A549 (cell line): Measurements from ENCODE around the gene URI1. TPM values are rescaled to one million over a fixed set of nuclear protein-coding genes. Genes with fewer than 3 reads are reported as not detected.

Source experiments
- ATAC-seq, 2 experiments: fragments of 200-7000 bp in 1 of 2; fragments of >200 bp in 1 of 2; cut with Nextera tagmentation in 1 of 2; cut with Tn5 transposase in 1 of 2; 3 replicates each; pipeline versions ENCODE4 v1.8.0 to v1.9.1; 2018 to 2020; ENCODE audit warnings: mild to moderate bottlenecking in 1 of 2, moderate library complexity in 1 of 2
- CTCF ChIA-PET: fragments of 300-600 bp; sonication (Branson Sonifier 250); formaldehyde crosslinking; extraction: SDS; loops from one replicate; lab custom pipeline; 2021; ENCODE audit warnings: antibody characterized with exemption, inconsistent platforms; lab: Yijun Ruan, JAX
- POLR2A ChIA-PET: fragments of 350-600 bp; formaldehyde crosslinking; extraction: SDS; loops from one replicate; lab custom pipeline; 2021; ENCODE audit warnings: antibody characterized with exemption, inconsistent platforms; lab: Yijun Ruan, JAX
- DNase-seq, 2 experiments: peaks; one replicate each; pipeline versions ENCODE4 v3.0.0 to v3.0.0-alpha.2; 2011 to 2016; ENCODE audit warnings: low read depth in 1 of 2, low spot score in 1 of 2
- FAIRE-seq: peaks from 2 replicates; lab custom pipeline; 2011; peaks lifted over from hg19 to GRCh38; lab: Jason Lieb, UNC
- H3K27ac ChIP-seq, 2 experiments: fragments of >200 bp; sonication (Bioruptor Twin); formaldehyde crosslinking; 3 replicates each; pipeline ENCODE4 v1.5.1; 2016 to 2017
- H3K4me1 ChIP-seq: fragments of >200 bp; sonication (Bioruptor Twin); formaldehyde crosslinking; 3 replicates; pipeline ENCODE4 v1.6.1; 2016
- H3K4me2 ChIP-seq: fragments of >200 bp; sonication (Bioruptor Twin); formaldehyde crosslinking; 3 replicates; pipeline ENCODE4 v1.6.1; 2016
- H3K4me3 ChIP-seq: fragments of >200 bp; sonication (Bioruptor Twin); formaldehyde crosslinking; 3 replicates; pipeline ENCODE4 v1.5.1; 2016
- H3K9me3 ChIP-seq: fragments of >200 bp; sonication (Bioruptor Twin); formaldehyde crosslinking; 3 replicates; pipeline ENCODE4 v1.6.1; 2016
- BHLHE40 ChIP-seq: IDR thresholded peaks from 2 replicates; pipeline ENCODE4 v1.6.1; 2012; ENCODE audit warnings: low read depth, low read length, inconsistent platforms
- CHD2 ChIP-seq: fragments of 150-350 bp; IDR thresholded peaks from 2 replicates; pipeline ENCODE4 v1.6.1; 2014; ENCODE audit warnings: low read length; ENCODE audit not compliant: partially characterized antibody
- EHMT2 ChIP-seq: fragments of 200-600 bp; sonication (generic); IDR thresholded peaks from 2 replicates; pipeline ENCODE4 v1.6.1; 2016; ENCODE audit warnings: antibody characterized with exemption, low read depth, mild to moderate bottlenecking, moderate library complexity
- EP300 ChIP-seq, 2 experiments: fragments of >200 bp; sonication (Bioruptor Twin); formaldehyde crosslinking; IDR thresholded peaks; 2 replicates in 1 of 2; 3 replicates in 1 of 2; pipeline ENCODE4 v1.6.1; 2016 to 2017
- HEYL ChIP-seq: fragments of 250-450 bp; sonication (Bioruptor Pico); IDR thresholded peaks from 2 replicates; pipeline ENCODE4 v1.8.0; 2021; ENCODE audit warnings: mild to moderate bottlenecking, moderate library complexity
- HMGXB4 ChIP-seq: fragments of 250-450 bp; sonication (Bioruptor Pico); IDR thresholded peaks from 2 replicates; pipeline ENCODE4 v1.5.0; 2021; ENCODE audit warnings: mild to moderate bottlenecking, moderate library complexity, borderline replicate concordance
- HOXB5 ChIP-seq: fragments of 250-450 bp; sonication (Bioruptor Pico); IDR thresholded peaks from 2 replicates; pipeline ENCODE4 v1.5.0; 2020; ENCODE audit warnings: mild to moderate bottlenecking, moderate library complexity
- JUN ChIP-seq, 2 experiments: fragments of >200 bp; sonication (Bioruptor Twin); formaldehyde crosslinking; IDR thresholded peaks; 2 replicates in 1 of 2; 3 replicates in 1 of 2; pipeline ENCODE4 v1.6.1; 2016 to 2017
- JUNB ChIP-seq: fragments of >200 bp; sonication (Bioruptor Twin); formaldehyde crosslinking; IDR thresholded peaks from 2 replicates; pipeline ENCODE4 v1.6.1; 2016
- KDM5A ChIP-seq: fragments of 200-600 bp; sonication (generic); IDR thresholded peaks from 2 replicates; pipeline ENCODE4 v1.6.1; 2016; ENCODE audit warnings: antibody characterized with exemption, mild to moderate bottlenecking
- MAX ChIP-seq: IDR thresholded peaks from 2 replicates; pipeline ENCODE4 v1.6.1; 2012
- MYC ChIP-seq: IDR thresholded peaks from 2 replicates; pipeline ENCODE4 v1.6.1; 2012; ENCODE audit warnings: mild to moderate bottlenecking, inconsistent platforms, low read length, improper control_type of control experiment, borderline replicate concordance
- SMC3 ChIP-seq: fragments of >200 bp; sonication (Bioruptor Twin); formaldehyde crosslinking; IDR thresholded peaks from 3 replicates; pipeline ENCODE4 v1.6.1; 2018; ENCODE audit warnings: inconsistent platforms
- TFCP2L1 ChIP-seq: fragments of 250-450 bp; sonication (Bioruptor Pico); IDR thresholded peaks from 2 replicates; pipeline ENCODE4 v1.5.0; 2021; ENCODE audit warnings: mild to moderate bottlenecking
- TP53 ChIP-seq: fragments of 250-450 bp; sonication (Bioruptor Pico); IDR thresholded peaks from 2 replicates; pipeline ENCODE4 v1.5.0; 2021; ENCODE audit warnings: mild to moderate bottlenecking, moderate library complexity
- ZFP36 ChIP-seq: fragments of 450-650 bp; IDR thresholded peaks from 2 replicates; pipeline ENCODE4 v1.6.1; 2014; ENCODE audit warnings: borderline replicate concordance; ENCODE audit not compliant: partially characterized antibody
- ZNF302 ChIP-seq: fragments of 250-450 bp; sonication (Bioruptor Pico); IDR thresholded peaks from 2 replicates; pipeline ENCODE4 v1.9.0; 2021; ENCODE audit warnings: inconsistent platforms, mild to moderate bottlenecking, moderate library complexity
- WGBS: methylation state at CpG from one replicate; pipeline ENCODE4 v1.1.6; 2017; ENCODE audit errors: missing lambda C conversion rate; 5-methylcytosine and 5-hydroxymethylcytosine counted together
- polyA plus RNA-seq, 4 experiments: library from polyadenylated mRNA; depleted of rRNA in 3 of 4; stranded (reverse); fragments of >200 nt; fragmentation: RNase III in 1 of 4; extraction: RNeasy Plus Mini Kit Qiagen cat#74134 plus additional on column Dnase treatment in 1 of 4; gene quantifications; 2 replicates in 3 of 4; 3 replicates in 1 of 4; pipeline ENCODE4 v1.2.3, GENCODE V29; 2011 to 2017

URI1 gene
- polyA plus RNA-seq, 2 of the 4 experiments (the other 2 are of a cell fraction), result 116 to 228 TPM

- H3K4me1 ChIP-seq, result no peaks in the 10 kb centered on the region
- no peak for DNase-seq
- POLR2A ChIA-PET, result no interaction called here
- no peak overlapping the region for H3K4me2 ChIP-seq
- H3K27ac ChIP-seq, result no peak overlapping the region
- no peak for TF ChIP-seq JUN (IDR thresholded peaks at IDR 0.05)
- TF ChIP-seq HOXB5 (CRISPR knock-in tag), result no peak
- TF ChIP-seq, all 56 proteins: peak for 0
- peak; percentile 11 to 17; a peak in 3 of 6 replicates for ATAC-seq
- no peak overlapping the region for H3K4me3 ChIP-seq
- H3K9me3 ChIP-seq, result no peaks in the 10 kb centered on the region
- CTCF ChIA-PET, result interaction anchor here (3.0 kb wide), 1 partner anchor 11 kb away, joined by 10 read pairs; no protein-coding TSS in a partner anchor
- WGBS, result 57% methylated on average over 13 of the region's 16 CpGs
- FAIRE-seq, result no peak
Measured at GRCh38 chr19:30062065-30062906, 120.2 kb downstream of the URI1 start.

- DNase-seq, result no peak
- Histone ChIP-seq H3K4me1 (no peaks in the 10 kb centered on the region), H3K9me3 (no peaks in the 10 kb centered on the region), H3K27ac (no peak overlapping the region), H3K4me3 (no peak overlapping the region), H3K4me2 (no peak overlapping the region)
- TF ChIP-seq HOXB5 (CRISPR knock-in tag) (no peak), TFCP2L1 (no peak), CHD2 (no peak), ZFP36 (peak; percentile 66), BHLHE40 (no peak), JUNB (no peak)
- ATAC-seq, result peak in 1 of 2 experiments; percentile 17; a peak in 3 of 6 replicates
- 45% methylated on average over 11 of the region's 11 CpGs for WGBS
- CTCF ChIA-PET, result interaction anchor here (0.6 kb wide), 1 partner anchor 244 kb away, joined by 3 read pairs; no protein-coding TSS in a partner anchor
- FAIRE-seq, result no peak
- POLR2A ChIA-PET, result no interaction called here
Measured at GRCh38 chr19:30062907-30063649, 121.0 kb downstream of the URI1 start.

GRCh38 chr19:30063650-30064347 is 121.8 kb downstream of the URI1 start:
- POLR2A ChIA-PET, result no interaction called here
- ATAC-seq (peak in 1 of 2 experiments; percentile 5; a peak in 2 of 6 replicates), FAIRE-seq (no peak), DNase-seq (no peak)
- CTCF ChIA-PET, result interaction anchor here (0.6 kb wide), 1 partner anchor 244 kb away, joined by 3 read pairs; no protein-coding TSS in a partner anchor
- Histone ChIP-seq H3K4me3 (no peak overlapping the region), H3K4me1 (no peaks in the 10 kb centered on the region), H3K4me2 (no peak overlapping the region), H3K27ac (no peak overlapping the region), H3K9me3 (no peaks in the 10 kb centered on the region)
- no peak for TF ChIP-seq JUNB
- TF ChIP-seq ZNF302 (CRISPR knock-in tag), result no peak
- TF ChIP-seq EHMT2, result no peak
- no peak for TF ChIP-seq HMGXB4
- TF ChIP-seq SMC3, result no peak
- 57% methylated on average over 13 of the region's 13 CpGs for whole genome bisulfite sequencing

GRCh38 chr19:30064348-30064699 is 122.3 kb downstream of the URI1 start:
- no peak for DNase-seq
- no peak for FAIRE-seq
- no peak overlapping the region for H3K4me3 ChIP-seq
- ATAC-seq, result peak in 1 of 2 experiments; percentile 4; a peak in 1 of 6 replicates
- TF ChIP-seq EP300 (IDR thresholded peaks at IDR 0.05) (no peak), EHMT2 (no peak), HEYL (CRISPR knock-in tag) (no peak), MAX (no peak), KDM5A (no peak), MYC (no peak), TP53 (CRISPR knock-in tag) (no peak), ZNF302 (CRISPR knock-in tag) (no peak)
- TF ChIP-seq, all 56 proteins: peak for 0
- H3K4me1 ChIP-seq, result no peaks in the 10 kb centered on the region
- H3K27ac ChIP-seq, result no peak overlapping the region
- no peak overlapping the region for H3K4me2 ChIP-seq
- WGBS, result 21% methylated on average over 18 of the region's 19 CpGs
- CTCF ChIA-PET, result interaction anchor here (1.6 kb wide), 1 partner anchor 191 kb away, joined by 3 read pairs; no protein-coding TSS in a partner anchor
- H3K9me3 ChIP-seq, result no peaks in the 10 kb centered on the region
- POLR2A ChIA-PET, result no interaction called here
